Measurements from ENCODE around the gene ABCC3. TPM values are rescaled to one million over a fixed set of nuclear protein-coding genes. Genes with fewer than 3 reads are reported as not detected.
A peak's percentile ranks its signal among the peaks of the same experiment; 100 is the strongest.

The ABCC3 gene
- total RNA-seq, 1 experiment from 2014 or later: 4.9 TPM

GRCh38 chr17:50604513-50604912 lies 30.2 kb upstream of the ABCC3 start:
- DNase-seq (ENCODE audit: low read depth): no peak

- DNase-seq (ENCODE audit: low read depth): no peak
These were observed 29.3 kb upstream of the ABCC3 start for GRCh38 chr17:50605429-50605828.

GRCh38 chr17:50607522-50608175 lies 27.0 kb upstream of the ABCC3 start:
- DNase-seq (ENCODE audit: low read depth): no peak

- no peak for DNase-seq (ENCODE audit: low read depth)
These were observed 25.8 kb upstream of the ABCC3 start for GRCh38 chr17:50608700-50609379.

GRCh38 chr17:50609380-50610074 lies 25.2 kb upstream of the ABCC3 start:
- no peak for DNase-seq (ENCODE audit: low read depth)

GRCh38 chr17:50611634-50612033 lies 23.0 kb upstream of the ABCC3 start:
- no peak for DNase-seq (ENCODE audit: low read depth)

GRCh38 chr17:50612281-50612680 lies 22.4 kb upstream of the ABCC3 start:
- DNase-seq (ENCODE audit: low read depth): no peak

GRCh38 chr17:50613007-50613992 lies 21.4 kb upstream of the ABCC3 start:
- DNase-seq (ENCODE audit: low read depth): no peak

- DNase-seq (ENCODE audit: low read depth): no peak
These were observed 20.1 kb upstream of the ABCC3 start for GRCh38 chr17:50614471-50615051.

- DNase-seq (ENCODE audit: low read depth): no peak
These were observed 18.9 kb upstream of the ABCC3 start for GRCh38 chr17:50615828-50616227.

GRCh38 chr17:50618300-50618699 lies 16.4 kb upstream of the ABCC3 start:
- DNase-seq (ENCODE audit: low read depth): peak; percentile 44

- peak; percentile 29 for DNase-seq (ENCODE audit: low read depth)
These were observed 15.7 kb upstream of the ABCC3 start for GRCh38 chr17:50618941-50619340.

- DNase-seq (ENCODE audit: low read depth): no peak
These were observed 15.2 kb upstream of the ABCC3 start for GRCh38 chr17:50619489-50619888.

GRCh38 chr17:50620237-50620636 lies 14.4 kb upstream of the ABCC3 start:
- no peak for DNase-seq (ENCODE audit: low read depth)

GRCh38 chr17:50620858-50621257 lies 13.8 kb upstream of the ABCC3 start:
- no peak for DNase-seq (ENCODE audit: low read depth)

GRCh38 chr17:50621574-50622031 lies 13.1 kb upstream of the ABCC3 start:
- DNase-seq (ENCODE audit: low read depth): no peak

- no peak for DNase-seq (ENCODE audit: low read depth)
These were observed 10.3 kb upstream of the ABCC3 start for GRCh38 chr17:50624321-50624934.

GRCh38 chr17:50625032-50625871 lies 9.4 kb upstream of the ABCC3 start:
- no peak for DNase-seq (ENCODE audit: low read depth)

- DNase-seq (ENCODE audit: low read depth): peak; percentile 62
These were observed 8.6 kb upstream of the ABCC3 start for GRCh38 chr17:50626037-50626574.
